Measurements from ENCODE around the gene CNPY3. TPM values are rescaled to one million over a fixed set of nuclear protein-coding genes. Genes with fewer than 3 reads are reported as not detected.

The CNPY3 gene
- polyA plus RNA-seq, 2 of the 4 experiments (the other 2 are of a cell fraction): 30.3 to 38.5 TPM

- no peaks in the 10 kb centered on the region for H3K9me3 ChIP-seq
- peaks cover 20% of the 10 kb centered on the region for H3K4me1 ChIP-seq
- 91% methylated on average over 4 of the region's 4 CpGs for WGBS (ENCODE audit: missing lambda C conversion rate)
- TF ChIP-seq CEBPB (IDR thresholded peaks at IDR 0.05) (no peak), SMC3 (IDR thresholded peaks at IDR 0.05) (no peak), HDAC2 (IDR thresholded peaks at IDR 0.05) (no peak), CBX8 (IDR thresholded peaks at IDR 0.05) (no peak), TFCP2L1 (CRISPR knock-in tag; IDR thresholded peaks at IDR 0.05) (no peak), HEYL (CRISPR knock-in tag; IDR thresholded peaks at IDR 0.05) (no peak), MAFK (IDR thresholded peaks at IDR 0.05; ENCODE audit: partially characterized antibody) (no peak), NFE2L2 (conservative IDR thresholded peaks at IDR 0.05; ENCODE audit: low read length) (no peak), CTCF (IDR thresholded peaks at IDR 0.05) (no peak), FOSL2 (IDR thresholded peaks at IDR 0.05) (no peak), FOSL2 (CRISPR knock-in tag; IDR thresholded peaks at IDR 0.05) (no peak), KDM5A (IDR thresholded peaks at IDR 0.05) (no peak)
- no peak overlapping the region for H3K4me3 ChIP-seq
- ATAC-seq (no peak), FAIRE-seq (no peak), DNase-seq (ENCODE audit: low read depth in 1 of 2, low spot score in 1 of 2) (no peak)
- CTCF ChIA-PET: interaction anchor here (0.7 to 1.5 kb wide), 3 partner anchors 9 to 174 kb away, joined by 3 to 4 read pairs (median 3); partner anchors contain the start of genes CNPY3 and PEX6
- no peak overlapping the region for H3K4me2 ChIP-seq
- POLR2A ChIA-PET: interaction anchor here (0.5 kb wide), 1 partner anchor 554 kb away, joined by 3 read pairs; no protein-coding TSS in a partner anchor
- H3K27ac ChIP-seq: 0 out of 6 replicates have a peak overlapping the region, but pooled peaks of 1 of the 2 experiments have one; percentile 21
These were observed 40.7 kb downstream of the CNPY3 start for GRCh38 chr6:42969934-42970333.

- 69% methylated on average over 4 of the region's 4 CpGs for WGBS (ENCODE audit: missing lambda C conversion rate)
- POLR2A ChIA-PET: interaction anchor here (1.9 kb wide), 1 partner anchor 13 kb away, joined by 5 read pairs; the partner anchor contains the start of gene PPP2R5D
- no peak for FAIRE-seq
These were observed 41.8 kb downstream of the CNPY3 start for GRCh38 chr6:42970871-42971612.

GRCh38 chr6:42971746-42972327 is 42.6 kb downstream of the CNPY3 start:
- peaks cover 21% of the 10 kb centered on the region for H3K4me1 ChIP-seq
- no peak overlapping the region for H3K4me3 ChIP-seq
- no peak for FAIRE-seq
- WGBS (ENCODE audit: missing lambda C conversion rate): 95% methylated on average over 3 of the region's 3 CpGs
- H3K9me3 ChIP-seq: no peaks in the 10 kb centered on the region
- CTCF ChIA-PET: interaction anchor here (0.6 to 1.1 kb wide), 3 partner anchors 9 to 128 kb away, joined by 3 to 6 read pairs (median 3); no protein-coding TSS in a partner anchor
- peak overlapping the region; percentile 46; the same call in 2 of the 3 replicates for H3K4me2 ChIP-seq
- POLR2A ChIA-PET: interaction anchor here (1.9 kb wide), 1 partner anchor 12 kb away, joined by 5 read pairs; the partner anchor contains the start of gene PPP2R5D
- no peak for DNase-seq (ENCODE audit: low read depth in 1 of 2, low spot score in 1 of 2)
- H3K27ac ChIP-seq: peak overlapping the region; percentile 72 to 77; a peak in 5 of 6 replicates
- ATAC-seq: no peak
- no peak for TF ChIP-seq CHD2 (IDR thresholded peaks at IDR 0.05; ENCODE audit: low read length, partially characterized antibody)
- TF ChIP-seq RAD21 (conservative IDR thresholded peaks at IDR 0.05 in 1 of 2, IDR thresholded peaks at IDR 0.05 in 1 of 2): no peak
- no peak for TF ChIP-seq HOXB13 (CRISPR knock-in tag; IDR thresholded peaks at IDR 0.05; ENCODE audit: low read depth)
- no peak for TF ChIP-seq EHF (CRISPR knock-in tag; IDR thresholded peaks at IDR 0.05)
- no peak for TF ChIP-seq RCOR1 (IDR thresholded peaks at IDR 0.05; ENCODE audit: low read depth, low read length)
- no peak for TF ChIP-seq JUN (IDR thresholded peaks at IDR 0.05)

More at GRCh38 chr6:42970871-42971612, 41.8 kb downstream of the CNPY3 start:
- peak overlapping the region; percentile 72 to 77 for H3K27ac ChIP-seq
- TF ChIP-seq BHLHE40 (IDR thresholded peaks at IDR 0.05; ENCODE audit: low read depth, low read length): no peak
- TF ChIP-seq RARB (CRISPR knock-in tag; IDR thresholded peaks at IDR 0.05): no peak
- TF ChIP-seq FOSL2 (IDR thresholded peaks at IDR 0.05): no peak
- TF ChIP-seq FOSL2 (CRISPR knock-in tag; IDR thresholded peaks at IDR 0.05): peak; percentile 77
- peak; percentile 3 for TF ChIP-seq MAFK (IDR thresholded peaks at IDR 0.05; ENCODE audit: partially characterized antibody)
- peak overlapping the region; percentile 46 for H3K4me2 ChIP-seq
- ATAC-seq: peak; percentile 68 to 73; a peak in 5 of 6 replicates
- CTCF ChIA-PET: interaction anchor here (1.2 kb wide), 1 partner anchor 173 kb away, joined by 4 read pairs; no protein-coding TSS in a partner anchor
- H3K4me1 ChIP-seq: peaks cover 20% of the 10 kb centered on the region
- H3K4me3 ChIP-seq: no peak overlapping the region
- H3K9me3 ChIP-seq: no peaks in the 10 kb centered on the region
- peak in 1 of 2 experiments; percentile 13 for DNase-seq (ENCODE audit: low read depth in 1 of 2, low spot score in 1 of 2)
